ENCODE results near the gene RNF8.
"Not testable (repeated sequence)": the region's sequence is repeated elsewhere in the genome, so short reads cannot be mapped to it uniquely, and the experiment has no call there.

Gene RNF8, protein sequence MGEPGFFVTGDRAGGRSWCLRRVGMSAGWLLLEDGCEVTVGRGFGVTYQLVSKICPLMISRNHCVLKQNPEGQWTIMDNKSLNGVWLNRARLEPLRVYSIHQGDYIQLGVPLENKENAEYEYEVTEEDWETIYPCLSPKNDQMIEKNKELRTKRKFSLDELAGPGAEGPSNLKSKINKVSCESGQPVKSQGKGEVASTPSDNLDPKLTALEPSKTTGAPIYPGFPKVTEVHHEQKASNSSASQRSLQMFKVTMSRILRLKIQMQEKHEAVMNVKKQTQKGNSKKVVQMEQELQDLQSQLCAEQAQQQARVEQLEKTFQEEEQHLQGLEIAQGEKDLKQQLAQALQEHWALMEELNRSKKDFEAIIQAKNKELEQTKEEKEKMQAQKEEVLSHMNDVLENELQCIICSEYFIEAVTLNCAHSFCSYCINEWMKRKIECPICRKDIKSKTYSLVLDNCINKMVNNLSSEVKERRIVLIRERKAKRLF

DNA sequence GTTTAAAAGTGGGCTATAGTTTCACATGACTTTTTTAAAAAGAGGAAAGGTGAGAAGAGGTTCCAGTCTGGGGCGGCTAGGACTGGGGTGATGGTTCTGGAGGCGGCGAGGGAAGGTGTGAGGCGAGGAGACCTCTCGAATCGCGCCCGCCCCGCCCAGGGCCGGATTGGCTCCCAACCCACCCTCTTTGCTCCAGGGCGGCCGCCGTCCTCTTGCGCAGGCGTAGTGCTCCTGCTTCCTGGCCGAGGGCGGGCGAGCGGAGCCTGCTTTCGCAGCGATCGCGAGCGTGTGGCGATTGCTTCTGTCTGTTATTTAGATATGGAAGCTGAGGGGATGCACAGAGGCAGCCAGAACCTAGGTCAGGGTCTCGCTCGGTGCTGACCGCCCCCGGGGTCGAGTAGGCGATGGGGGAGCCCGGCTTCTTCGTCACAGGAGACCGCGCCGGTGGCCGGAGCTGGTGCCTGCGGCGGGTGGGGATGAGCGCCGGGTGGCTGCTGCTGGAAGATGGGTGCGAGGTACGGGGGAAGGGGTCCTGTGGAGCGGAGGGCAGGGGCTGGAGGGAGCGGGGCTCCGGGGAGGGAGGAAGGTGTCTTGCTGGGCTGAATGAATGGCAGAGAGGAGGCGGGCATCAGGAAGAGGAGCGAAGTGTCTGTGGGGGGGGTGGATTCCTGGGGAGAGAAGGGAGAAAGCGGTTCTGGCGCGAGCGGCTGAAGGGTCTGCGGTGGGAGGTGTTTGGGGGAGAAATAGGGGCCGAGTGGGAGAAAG is at the start of gene RNF8:
Gene RNF8 (plus strand): TSS at position 223 of the 765 bp plus-strand sequence. CDS start 182 bp downstream, at position 405.
- peak; percentile 82 to 83 for DNase-seq

DNA sequence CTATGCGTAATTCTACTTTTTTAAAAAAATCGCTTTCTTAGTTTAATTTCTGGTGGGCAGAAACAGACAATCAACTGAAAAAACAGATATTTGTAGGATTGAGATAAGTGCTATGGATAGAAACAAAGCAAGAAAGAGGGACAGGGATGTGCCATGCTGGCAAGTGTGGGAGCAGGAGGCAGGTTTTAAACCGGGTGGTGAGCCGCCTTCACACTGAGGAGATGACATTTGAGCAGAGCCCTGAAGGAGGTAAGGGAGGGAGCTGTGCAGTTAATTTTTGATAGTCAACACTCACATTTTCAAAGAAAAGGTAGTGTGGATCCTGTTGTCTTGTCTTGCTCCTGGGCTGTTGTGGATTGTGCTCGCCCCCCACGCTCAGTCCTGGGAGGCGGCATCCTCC is 49.0 kb upstream of the RNF8 start:
- DNase-seq = no peak

DNA sequence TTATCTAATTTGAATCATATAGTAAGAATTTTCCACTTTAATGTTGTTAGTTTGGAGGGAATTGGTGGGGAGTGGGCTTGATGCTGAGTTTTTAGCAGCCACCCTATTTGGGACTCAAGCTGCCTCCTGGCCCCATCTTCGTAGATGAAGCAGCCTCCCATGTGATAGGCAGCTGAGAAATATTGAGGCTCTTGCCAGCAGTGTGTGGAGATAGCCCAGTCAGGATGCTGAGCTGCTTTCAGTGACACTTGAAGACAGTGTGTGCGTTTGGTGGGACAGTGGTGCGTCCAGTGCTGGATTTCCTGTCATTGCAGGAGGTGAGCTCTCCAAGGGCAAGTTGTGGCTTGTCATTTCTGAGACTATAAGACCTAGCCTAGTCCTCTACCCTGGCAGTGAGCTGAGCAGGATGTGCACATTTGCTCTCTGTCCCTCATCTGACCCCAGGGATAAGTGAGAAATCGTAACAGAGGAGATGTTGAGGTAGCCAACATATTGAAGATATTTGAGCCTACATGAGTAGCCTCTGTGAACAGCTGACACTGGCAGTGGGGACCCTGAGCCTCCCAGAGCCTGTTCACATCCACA is 47.9 kb upstream of the RNF8 start:
- no peak for DNase-seq

DNA sequence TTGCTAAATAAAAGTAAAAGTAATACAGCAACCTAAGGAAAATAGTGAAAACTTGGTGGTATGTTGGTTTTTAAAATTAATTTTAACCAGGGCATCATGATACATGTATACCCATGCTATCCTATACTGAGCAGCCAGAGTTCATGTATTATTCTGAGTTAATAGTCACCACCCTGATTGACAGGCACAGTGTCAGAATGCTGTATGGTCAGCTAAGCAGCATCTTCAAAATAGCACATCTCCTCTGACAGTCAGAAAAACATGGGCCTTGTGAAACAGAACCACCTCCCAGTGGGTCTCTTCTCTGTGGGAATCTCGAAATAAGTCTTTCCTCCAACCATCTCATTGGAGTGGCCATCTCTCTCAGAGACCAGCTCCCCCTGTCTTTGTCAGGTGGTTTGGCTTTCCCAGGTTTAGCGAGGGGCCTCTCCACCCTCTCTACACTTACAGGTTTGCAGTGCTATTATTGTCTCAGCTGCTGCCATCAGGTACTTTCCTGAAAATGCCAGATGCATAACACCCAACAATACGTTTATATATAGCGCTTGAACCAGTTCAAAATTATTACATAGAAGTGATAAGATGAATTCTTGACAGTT is 47.1 kb upstream of the RNF8 start:
- peak; percentile 44 to 51 for DNase-seq

DNA sequence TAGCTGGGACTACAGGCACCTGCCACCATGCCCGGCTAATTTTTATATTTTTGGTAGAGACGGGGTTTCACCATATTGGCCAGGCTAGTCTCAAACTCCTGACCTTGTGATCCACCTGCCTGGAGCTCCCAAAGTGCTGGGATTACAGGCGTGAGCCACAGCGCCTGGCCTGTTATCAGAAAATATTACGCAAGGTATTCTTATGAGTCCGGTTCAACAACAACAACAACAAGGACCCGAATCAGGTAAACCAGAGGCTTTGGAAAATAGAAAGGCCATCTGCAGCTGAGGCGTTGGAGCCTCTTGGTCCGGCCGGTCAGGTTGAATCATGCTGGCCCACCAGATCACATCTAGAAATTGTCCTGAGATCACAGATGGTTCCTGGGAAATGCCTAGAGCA is 46.3 kb upstream of the RNF8 start:
- not testable (repeated sequence) for DNase-seq

DNA sequence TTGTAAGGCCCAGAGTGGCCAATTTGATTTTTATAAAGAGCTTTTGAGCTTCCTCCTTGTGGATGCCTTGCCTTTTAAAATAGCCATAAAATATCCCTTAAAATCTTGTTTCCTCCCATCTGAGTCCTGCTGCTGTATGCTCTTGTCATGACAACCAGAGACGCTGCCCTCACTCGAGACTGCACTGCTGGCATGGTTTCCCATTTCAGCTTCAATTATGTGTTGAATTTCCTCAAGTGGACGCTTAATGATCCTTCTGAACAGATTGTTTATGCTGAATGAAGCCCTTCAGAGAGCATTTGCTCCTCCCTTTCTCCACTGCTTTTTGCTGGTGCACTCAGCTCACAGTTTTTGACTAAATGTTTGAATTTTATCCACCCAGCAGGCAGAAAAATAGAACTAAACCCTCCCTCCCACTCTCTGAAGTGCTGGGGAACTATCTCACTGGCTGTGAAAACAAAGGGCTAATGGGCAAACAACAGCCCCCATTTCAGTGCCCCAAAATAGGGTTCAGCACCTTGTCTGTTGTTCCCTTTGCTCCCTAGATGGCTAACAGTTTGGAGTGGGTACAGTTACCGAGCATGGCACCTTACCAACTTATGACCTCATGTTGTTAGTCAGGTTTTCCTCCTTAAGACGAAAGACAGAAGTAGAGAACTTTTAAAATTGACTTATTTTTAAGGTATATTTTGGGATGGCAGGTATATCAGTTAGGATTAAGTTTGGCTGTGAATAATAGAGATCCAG is 45.5 kb upstream of the RNF8 start:
- peak; percentile 31 to 38 for DNase-seq

DNA sequence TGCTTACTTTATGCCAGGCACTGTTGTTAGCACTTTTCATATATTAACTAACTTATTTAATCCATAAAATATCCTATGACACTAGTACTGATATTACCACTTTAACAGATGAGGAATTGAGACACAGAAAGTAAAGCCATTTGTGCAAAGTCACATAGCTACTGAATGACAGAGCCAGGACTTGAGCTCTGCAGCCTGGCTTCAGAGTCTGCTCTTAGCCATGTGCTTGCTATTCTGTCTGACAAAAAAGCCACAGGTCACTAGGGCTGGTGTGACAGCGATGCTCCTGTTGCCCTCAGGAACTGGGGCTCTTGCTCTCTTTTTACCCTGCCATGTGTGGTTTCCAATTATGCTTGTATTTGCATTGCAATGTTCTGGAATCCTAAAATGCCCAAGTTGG is 44.7 kb upstream of the RNF8 start:
- DNase-seq = no peak

DNA sequence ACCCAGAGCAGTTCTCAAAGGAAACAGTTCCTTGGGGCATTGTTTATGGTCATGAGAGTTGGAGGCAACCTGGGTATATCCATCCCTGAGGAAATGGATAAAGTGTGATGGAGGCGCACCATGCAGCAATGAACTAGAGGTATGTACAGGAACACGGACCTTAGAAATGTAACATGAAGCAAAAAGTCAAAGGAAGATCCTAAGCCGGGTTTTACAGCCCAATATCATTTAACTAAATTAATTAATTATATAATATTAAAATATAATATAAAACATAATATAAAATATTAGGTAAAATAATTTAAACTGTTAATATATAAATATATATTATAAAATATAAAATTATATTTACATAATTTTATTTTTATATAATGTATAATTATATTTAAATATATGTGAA is 44.1 kb upstream of the RNF8 start:
- no peak for DNase-seq

DNA sequence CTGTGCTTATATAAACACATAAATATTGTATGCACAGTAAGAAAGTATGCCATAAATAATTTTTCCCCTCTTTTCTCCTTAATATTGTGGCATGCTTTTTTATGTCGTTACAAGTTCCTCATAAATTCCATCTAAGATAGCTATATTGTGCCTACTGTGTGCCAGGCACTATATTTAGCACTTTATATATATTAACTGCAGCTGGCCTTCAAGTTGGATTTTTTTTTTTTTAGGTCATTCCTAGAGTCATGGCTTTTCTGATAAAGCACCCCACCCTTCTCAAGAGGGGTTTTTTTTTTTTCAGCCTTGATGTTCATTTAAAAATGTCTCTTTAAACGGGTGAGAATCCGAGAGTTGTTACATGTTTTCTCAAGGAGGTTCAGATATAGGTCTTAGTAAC is 42.8 kb upstream of the RNF8 start:
- no peak for DNase-seq

DNA sequence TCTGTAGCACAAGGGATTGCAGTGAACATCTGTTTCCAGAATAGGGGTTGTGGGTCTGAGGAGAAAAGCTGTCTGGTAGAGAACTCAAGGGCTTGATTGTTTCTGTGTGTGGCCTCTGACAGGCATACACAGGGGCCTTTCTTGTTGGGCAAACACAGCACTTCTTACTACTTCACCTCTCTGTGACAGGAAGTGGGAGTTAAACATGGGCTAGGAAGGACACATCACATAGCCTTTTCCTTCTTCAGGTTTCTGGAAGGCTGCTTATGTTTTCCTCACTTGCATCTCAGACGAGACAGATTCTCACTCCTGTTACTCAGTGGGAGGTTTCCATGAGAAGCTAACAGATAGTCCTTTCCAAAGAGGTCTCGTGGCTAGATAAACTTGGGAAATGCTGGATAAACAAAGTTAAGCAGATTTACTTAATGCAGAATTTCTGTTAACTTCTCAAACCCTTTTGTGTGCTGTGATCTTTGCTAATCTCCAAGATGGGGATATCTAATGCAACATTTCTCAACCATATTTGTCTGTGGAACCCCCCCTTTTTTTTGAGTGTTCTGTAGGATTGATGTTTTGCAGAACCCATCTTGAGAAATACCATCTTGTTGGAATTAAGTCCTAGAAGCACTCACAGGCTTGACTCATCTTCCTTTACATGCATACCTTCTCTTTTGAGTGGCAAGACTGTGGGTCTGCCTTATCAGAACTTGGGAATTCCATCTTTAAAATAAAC is 41.9 kb upstream of the RNF8 start:
- DNase-seq = no peak

DNA sequence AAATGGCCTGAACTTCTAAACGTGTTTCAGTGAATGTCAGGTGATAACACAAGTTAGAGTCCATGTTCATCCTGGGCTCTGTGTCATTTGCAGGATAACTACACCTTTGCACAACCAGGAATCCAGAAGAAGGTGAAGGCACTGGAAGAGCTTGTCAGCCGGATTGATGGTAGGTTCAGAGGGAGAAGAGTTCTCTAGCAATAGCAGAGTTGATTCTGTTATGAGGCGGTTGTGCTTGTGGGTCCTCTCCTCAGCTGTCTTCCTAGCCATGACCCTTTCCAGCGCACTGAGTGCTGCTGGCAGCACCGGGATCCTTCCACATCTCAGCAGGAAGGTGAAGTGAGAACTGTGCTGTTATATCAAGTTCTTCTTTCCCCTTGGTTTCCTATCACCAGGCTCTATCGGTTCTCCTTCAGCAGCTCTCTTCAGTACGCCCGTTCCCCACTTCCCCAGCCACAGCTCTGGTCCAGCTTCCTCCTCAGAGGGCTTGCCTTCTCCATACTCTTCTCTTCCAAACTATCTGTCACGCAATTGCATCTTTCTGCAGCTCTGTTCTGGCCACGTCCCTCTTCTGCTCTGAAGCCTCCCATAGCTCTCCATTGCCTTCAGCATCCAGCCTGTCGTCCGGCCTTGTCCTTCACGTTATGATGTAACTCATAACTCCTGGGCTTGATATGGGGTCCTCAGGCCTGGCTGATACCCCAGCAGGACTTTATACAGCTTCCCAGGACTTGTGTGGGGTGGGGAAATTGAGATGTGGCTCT is 39.9 kb upstream of the RNF8 start:
- no peak for DNase-seq

DNA sequence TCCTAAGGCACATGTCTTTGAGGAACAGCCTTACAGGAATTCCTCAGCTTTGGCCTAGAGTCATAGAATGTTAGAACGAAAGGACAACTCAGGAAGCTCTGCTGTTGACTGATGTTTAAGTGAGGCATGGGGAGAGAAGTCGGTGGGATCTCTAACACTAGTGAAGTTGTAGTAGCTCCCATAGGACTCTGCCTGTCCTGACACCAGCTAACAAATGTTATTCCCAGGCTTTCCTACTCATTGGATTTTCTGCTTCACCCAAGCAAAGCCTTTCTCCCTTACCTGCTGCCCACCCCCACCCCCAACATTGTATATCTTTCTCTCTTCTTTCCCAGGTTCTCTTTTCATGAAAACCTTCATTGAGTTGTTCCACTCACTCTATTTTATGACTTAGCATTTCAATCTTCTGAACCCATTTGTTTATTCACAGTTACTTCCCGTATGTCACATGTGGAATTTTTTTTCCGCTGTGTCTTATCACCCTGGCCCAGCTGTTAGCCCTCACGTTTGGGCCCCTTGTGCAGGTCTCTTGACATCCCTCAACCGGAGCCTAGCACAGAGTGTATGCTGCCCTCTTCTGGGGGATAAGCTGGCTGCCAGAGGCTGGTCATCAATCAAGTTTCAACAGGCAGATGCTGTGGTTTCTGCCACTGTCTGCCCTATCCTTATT is 39.2 kb upstream of the RNF8 start:
- DNase-seq = peak; percentile 41

DNA sequence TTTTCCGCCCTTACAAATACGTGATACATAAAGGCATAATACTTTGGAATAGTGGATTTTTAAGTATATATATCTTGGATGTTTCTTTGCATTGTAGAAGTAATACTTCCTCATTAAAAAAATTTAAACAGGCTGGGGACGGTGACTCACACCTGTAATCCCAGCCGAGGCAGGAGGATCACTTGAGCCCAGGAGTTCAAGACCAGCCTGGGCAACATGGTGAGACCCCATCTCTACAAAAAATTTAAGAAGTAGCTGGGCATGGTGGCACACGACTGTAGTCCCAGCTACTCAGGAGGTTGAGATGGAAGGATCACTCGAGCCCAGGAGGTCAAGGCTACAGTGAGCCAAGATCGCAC is 38.6 kb upstream of the RNF8 start:
- DNase-seq = no peak

DNA sequence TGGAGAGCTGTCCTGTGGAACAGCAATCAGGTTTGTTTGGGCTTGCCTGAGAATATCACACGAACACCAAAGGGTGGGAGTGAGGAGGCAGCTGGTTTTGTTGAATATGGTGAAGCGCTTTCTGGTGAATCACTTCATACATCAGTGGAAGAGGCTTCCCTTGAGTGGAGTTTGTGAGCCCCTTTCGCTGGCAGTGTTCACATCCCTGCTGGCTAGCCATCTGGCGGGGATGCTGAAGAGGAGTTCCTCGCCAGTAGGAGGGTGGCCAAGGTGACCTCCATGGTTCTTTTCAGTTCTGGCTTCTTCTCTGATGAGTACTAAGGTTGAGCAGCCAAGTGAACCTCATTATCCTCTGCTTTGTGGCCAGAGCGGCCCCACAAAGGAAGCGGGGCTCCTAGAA is 37.7 kb upstream of the RNF8 start:
- no peak for DNase-seq

DNA sequence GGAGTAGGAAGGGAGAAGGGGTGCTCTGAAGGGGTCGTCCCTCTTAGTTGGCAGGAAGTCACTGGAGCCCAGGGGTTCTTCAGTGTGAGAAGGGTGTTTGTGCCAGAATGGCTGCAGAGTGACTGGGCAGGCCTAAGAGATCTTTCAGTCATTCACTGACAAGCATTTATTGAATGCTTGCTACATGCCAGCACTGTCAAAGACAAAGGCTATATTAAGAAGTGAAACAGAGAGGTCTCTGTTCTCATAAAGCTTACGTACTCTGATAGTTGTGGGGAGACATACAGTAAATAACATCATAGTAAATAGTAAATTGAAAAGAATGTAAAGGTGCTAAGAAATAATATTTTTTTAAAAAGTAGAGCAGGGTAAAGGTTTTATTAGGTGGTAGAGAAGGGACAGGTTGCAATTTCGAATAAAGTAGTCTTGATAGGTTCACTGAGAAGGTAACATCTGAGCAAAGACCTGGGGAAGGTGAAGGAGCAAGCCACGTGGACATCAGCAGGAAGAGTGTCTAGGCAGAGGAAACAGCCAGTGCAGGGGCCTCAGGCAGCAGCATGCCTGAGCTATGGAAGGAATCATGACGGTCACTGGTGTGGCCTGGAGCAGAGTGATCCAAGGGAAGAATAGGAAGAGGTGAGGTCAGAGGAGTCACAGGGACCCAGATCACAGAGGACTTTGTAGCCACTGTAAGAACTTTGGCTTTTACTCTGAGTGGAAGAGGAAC is 36.3 kb upstream of the RNF8 start:
- no peak for DNase-seq

DNA sequence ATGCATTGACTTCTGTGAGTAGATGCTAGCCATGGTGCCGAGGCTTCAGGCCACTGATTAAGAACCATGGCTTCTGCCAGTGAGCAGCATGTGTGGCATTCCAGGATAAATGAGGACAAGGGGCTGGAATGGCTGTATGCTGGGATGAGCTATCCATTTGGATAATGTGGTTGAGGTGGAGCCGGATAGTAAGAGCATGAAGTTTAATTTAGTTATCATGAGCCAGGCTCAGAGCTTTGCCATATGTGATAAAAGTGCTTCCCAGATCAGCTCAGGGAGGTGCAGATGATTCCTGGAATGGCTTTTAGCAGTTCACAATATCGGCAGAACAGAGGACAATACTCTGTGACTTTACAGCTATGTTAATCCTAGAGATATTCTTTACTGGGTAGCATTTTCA is 34.6 kb upstream of the RNF8 start:
- no peak for DNase-seq

DNA sequence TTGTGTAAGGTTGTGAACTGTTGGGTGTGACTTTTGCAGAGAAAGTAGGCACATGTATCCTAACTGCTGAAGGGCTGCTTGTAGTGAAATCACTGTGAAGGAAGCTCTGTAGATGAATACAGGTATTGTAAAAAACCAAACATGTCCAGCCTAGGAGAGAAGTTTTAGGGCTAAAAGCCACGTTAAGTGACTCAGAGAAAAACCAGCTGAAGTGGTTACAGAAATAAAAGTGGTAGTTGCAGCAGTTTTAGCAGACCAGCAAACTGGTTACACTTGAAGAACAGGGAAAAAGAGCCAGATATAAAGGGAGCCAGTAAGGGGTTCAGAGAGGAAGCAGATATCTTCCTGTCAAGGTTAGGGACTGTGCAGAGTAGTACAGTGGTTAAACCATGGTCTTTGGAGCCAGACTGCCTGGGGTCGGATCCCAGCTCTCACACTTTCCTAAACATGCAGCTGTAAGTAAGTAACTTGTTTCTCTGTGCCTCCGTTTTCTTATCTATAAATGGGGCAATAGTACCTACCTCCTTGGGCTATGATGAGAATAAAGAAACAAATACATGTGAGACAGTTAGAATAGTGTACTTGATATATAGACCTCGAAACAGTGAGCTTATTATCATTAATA is 33.8 kb upstream of the RNF8 start:
- DNase-seq = no peak

DNA sequence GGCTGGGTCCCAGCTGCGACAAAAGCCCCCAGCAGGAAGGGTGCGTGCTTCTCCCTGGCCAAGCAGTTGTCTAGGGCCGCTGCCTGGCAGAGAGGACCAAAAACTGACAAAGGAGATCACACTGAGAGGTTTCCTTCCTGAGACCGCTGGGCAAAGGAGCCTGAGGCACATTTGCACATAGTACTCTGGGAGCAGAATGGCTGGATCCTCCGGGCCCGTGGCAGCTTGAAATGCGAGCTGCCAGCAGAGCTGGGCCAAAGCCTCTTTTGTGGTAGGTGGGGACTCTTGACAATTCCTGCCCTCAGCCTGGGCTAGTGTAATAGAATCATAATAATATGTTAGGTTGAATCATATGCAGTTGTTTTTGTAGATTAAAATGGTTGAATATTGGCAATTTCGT is 33.1 kb upstream of the RNF8 start:
- DNase-seq = no peak

DNA sequence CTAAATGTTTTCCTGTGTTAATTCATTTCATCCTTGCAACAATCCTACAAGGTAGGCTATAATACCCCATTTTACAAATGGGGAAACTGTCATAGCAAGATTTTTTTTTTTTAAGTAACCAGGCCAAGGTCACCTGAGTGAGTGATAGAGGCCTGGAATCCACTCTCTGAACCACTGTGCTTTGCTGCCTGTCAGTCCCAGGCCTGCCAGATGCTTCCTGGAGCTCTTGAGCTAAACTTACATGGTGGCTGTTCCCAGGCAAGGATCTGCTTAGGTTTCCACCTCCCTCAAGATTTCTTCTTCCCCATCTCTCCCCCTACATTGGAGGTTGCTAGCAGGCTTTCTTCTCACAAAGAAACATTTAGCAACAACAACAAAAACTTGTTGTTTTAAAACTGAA is 32.7 kb upstream of the RNF8 start:
- no peak for DNase-seq
